Pancreas (tissue), 10 donors: ENCODE measurements around the gene SPTLC3. TPM values are rescaled to one million over a fixed set of nuclear protein-coding genes. Genes with fewer than 3 reads are reported as not detected.

Experiments
- ATAC-seq, 4 donors: fragments of 200-7000 bp; cut with Tn5 transposase; one replicate each; pipeline versions ENCODE4 v1.8.0 to v1.9.1; 2020; ENCODE audit warnings: mild to moderate bottlenecking in 4 of 4, moderate library complexity in 4 of 4
- DNase-seq, 6 donors: peaks; one replicate each; pipeline ENCODE4 v3.0.0-alpha.2; 2020
- FAIRE-seq: peaks from 2 replicates; lab custom pipeline; 2012; peaks lifted over from hg19 to GRCh38; lab: Jason Lieb, UNC
- H3K27ac ChIP-seq, 4 donors: fragments of 200-600 bp; sonication (generic); 1 replicate in 3 of 4; 2 replicates in 1 of 4; pipeline versions ENCODE4 v1.5.0 to v1.8.0; 2020
- H3K27me3 ChIP-seq, 4 donors: fragments of 200-600 bp; one replicate each; pipeline ENCODE4 v1.8.0; 2021
- H3K36me3 ChIP-seq, 3 donors: fragments of 200-600 bp; sonication (generic) in 1 of 3; one replicate each; pipeline versions ENCODE4 v1.5.0 to v1.8.0; 2020 to 2021
- H3K4me1 ChIP-seq, 3 donors: fragments of 200-600 bp; one replicate each; pipeline ENCODE4 v1.8.0; 2021
- H3K4me3 ChIP-seq, 4 donors: fragments of 200-600 bp; sonication (generic) in 2 of 4; one replicate each; pipeline versions ENCODE4 v1.5.0 to v1.8.0; 2020 to 2021
- H3K9me3 ChIP-seq, 4 donors: fragments of 200-600 bp; one replicate each; pipeline ENCODE4 v1.8.0; 2021
- WGBS, 2 donors: extraction: QIAGEN DNeasy Blood & Tissue Kit; methylation state at CpG; one replicate each; pipeline ENCODE4 v1.1.7; 2013; 5-methylcytosine and 5-hydroxymethylcytosine counted together
- intact Hi-C, 3 donors: fragments of 100-400 bp; cut with DNase I; formaldehyde crosslinking; loops; one replicate each; pipeline versions ENCODE4 v1.11.1 to v1.14.2; 2022
- polyA plus RNA-seq, 2 donors: library from polyadenylated mRNA; stranded (reverse); fragments of 200-250 nt; gene quantifications; one replicate each; pipeline ENCODE4 v1.2.3, GENCODE V29; 2013
- total RNA-seq, 6 donors: library from RNA; stranded (reverse); fragmentation: NEBNext Ultra II Directional in 4 of 6; extraction: Animal tissue kit (Norgen Biotek cat#: 25700) in 4 of 6; gene quantifications; one replicate each; pipeline versions ENCODE4 v1.2.1 to v1.2.4, GENCODE V29; 2021 to 2023
- TF ChIP-seq, protein P1 (sequence below), 4 donors: fragments of 200-600 bp; sonication (generic) in 3 of 4; IDR thresholded peaks; one replicate each; pipeline versions ENCODE4 v1.5.0 to v1.8.0; 2021; ENCODE audit warnings: antibody characterized with exemption in 4 of 4
- donor health status: healthy with polysubstance abuse.
- donor health status: DM: no; HTN: no; CAD: no; lungs with moderate emphysema.
- donor health status: DM: no; HTN: no; CAD: no.
- donor health status: control.
- donor health status: control.
- donor health status: Bipolar disorder and iron deficiency.
- donor health status: DM: yes; HTN: yes; CAD: no.
- donor health status: DM: no; HTN: no; CAD: no.
- donor health status: DM: no; HTN: no; CAD: no.
- donor health status: DM: yes; HTN: yes; CAD: no.

SPTLC3 gene
- total and polyA plus RNA-seq, 8 donors: 1.5 to 9.3 (median 4.4) TPM

DNA sequence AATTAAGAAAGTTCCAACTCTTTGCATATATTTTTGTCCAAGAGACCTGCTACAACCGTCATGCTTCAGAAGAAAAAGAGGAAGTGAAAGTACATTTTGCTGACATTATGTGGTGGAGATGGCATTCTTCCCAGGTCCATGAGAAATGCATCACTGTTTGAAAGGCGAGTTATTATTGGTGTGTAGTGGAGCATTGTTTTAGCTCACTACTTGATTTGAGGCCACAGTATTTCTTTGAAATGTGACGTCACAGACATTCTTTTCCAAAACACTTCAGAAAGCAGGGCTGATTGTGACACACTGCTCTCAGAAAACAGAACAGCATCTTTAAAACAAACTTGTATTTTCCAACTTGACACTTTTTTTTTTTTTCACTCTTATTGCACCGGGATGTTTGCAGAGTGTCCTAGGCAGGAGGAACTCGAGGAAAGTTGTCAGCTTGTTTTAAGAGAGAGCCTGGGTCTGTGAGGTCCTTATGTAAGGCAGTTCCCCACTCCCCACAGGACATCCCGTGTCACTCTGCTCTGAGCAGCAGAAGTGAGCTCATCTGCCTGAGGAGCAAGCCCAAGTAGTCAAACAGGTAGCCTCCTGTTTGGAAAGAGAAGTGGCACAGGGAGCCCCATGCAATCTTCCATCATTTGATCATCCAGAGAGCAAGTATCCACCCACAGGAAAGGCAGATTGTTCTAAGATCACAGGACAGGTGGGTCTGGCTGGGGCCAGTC is 1.1 kb downstream of the SPTLC3 start:
- ATAC-seq: peak; percentile 83 to 94 (median 86)
- Histone ChIP-seq H3K36me3 (no peaks in the 10 kb centered on the region), H3K9me3 (no peaks in the 10 kb centered on the region), H3K27ac (peak overlapping the region; percentile 49 to 85 (median 68)), H3K4me1 (peaks cover 5 to 9% (median 5%) of the 10 kb centered on the region in 3 donors), H3K4me3 (peak overlapping the region; percentile 12 to 49 (median 25)), H3K27me3 (no peaks in the 10 kb centered on the region)
- 2 to 3% methylated on average over 6 of the region's 6 CpGs for WGBS, 2 donors
- peak in 3 of 6 donors; percentile 37 to 57 (median 45) for DNase-seq
- TF ChIP-seq, protein P1, sequence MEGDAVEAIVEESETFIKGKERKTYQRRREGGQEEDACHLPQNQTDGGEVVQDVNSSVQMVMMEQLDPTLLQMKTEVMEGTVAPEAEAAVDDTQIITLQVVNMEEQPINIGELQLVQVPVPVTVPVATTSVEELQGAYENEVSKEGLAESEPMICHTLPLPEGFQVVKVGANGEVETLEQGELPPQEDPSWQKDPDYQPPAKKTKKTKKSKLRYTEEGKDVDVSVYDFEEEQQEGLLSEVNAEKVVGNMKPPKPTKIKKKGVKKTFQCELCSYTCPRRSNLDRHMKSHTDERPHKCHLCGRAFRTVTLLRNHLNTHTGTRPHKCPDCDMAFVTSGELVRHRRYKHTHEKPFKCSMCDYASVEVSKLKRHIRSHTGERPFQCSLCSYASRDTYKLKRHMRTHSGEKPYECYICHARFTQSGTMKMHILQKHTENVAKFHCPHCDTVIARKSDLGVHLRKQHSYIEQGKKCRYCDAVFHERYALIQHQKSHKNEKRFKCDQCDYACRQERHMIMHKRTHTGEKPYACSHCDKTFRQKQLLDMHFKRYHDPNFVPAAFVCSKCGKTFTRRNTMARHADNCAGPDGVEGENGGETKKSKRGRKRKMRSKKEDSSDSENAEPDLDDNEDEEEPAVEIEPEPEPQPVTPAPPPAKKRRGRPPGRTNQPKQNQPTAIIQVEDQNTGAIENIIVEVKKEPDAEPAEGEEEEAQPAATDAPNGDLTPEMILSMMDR (IDR thresholded peaks at IDR 0.05): no peak
- intact Hi-C loops: no loop called here
- peak; percentile 94 for FAIRE-seq

DNA sequence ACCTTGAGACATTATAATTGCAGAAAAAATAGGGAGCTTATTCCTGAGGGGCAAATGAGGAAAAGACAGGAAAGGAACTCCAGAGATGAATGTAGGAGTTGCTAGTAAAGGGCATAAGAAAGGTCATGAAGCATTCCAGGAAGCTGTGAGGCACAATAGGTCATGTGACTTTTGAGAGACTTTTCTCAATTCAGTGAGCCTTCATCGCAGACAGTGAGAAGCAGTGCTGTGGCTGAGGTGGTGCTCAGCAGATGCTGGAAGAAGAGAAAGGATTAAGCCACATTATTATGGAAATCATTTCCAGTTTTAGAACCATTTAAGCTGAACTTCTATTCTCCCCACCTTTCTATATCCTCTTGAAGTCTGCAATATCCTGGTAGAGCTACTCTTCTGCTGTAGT is 4.1 kb downstream of the SPTLC3 start:
- TF ChIP-seq, protein P1 (IDR thresholded peaks at IDR 0.05): no peak
- ATAC-seq: no peak
- intact Hi-C loops: no loop called here

DNA sequence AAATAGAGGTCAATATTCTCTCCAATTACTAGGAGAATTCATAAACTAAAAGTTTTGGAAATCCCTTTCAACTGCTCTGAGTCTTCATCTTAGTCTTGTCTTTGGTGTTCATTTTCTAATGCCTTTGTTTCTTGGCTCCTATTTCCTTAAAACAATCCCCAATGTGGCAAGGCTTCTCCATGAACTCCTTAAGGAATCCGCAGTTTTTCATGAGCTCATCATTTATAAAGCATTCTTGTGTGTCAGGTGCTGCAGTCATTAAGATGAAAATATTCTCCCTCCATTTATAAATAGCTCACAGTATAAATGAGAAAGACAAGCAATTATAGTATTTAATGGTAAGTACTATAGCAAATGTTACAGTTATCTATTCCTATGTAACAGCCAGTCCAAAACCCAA is 4.6 kb downstream of the SPTLC3 start:
- no peak for FAIRE-seq
- intact Hi-C loops: no loop called here
- Histone ChIP-seq H3K9me3 (no peaks in the 10 kb centered on the region), H3K4me3 (no peak overlapping the region), H3K36me3 (no peaks in the 10 kb centered on the region), H3K27ac (no peak overlapping the region), H3K4me1 (peaks cover 5 to 11% (median 9%) of the 10 kb centered on the region in 3 donors), H3K27me3 (no peaks in the 10 kb centered on the region)
- TF ChIP-seq, protein P1 (IDR thresholded peaks at IDR 0.05): no peak
- WGBS, 2 donors: 92 to 98% methylated on average over 1 of the region's 1 CpG
- no peak for ATAC-seq
- no peak for DNase-seq

More for the DNA sequence above, 4.1 kb downstream of the SPTLC3 start:
- no peak for FAIRE-seq
- no peak overlapping the region for H3K27ac ChIP-seq
- peaks cover 5 to 9% (median 6%) of the 10 kb centered on the region in 3 donors for H3K4me1 ChIP-seq
- WGBS, 2 donors: 85 to 88% methylated on average over 1 of the region's 1 CpG
- no peaks in the 10 kb centered on the region for H3K9me3 ChIP-seq
- H3K36me3 ChIP-seq: no peaks in the 10 kb centered on the region
- no peak for DNase-seq
- no peaks in the 10 kb centered on the region for H3K27me3 ChIP-seq
- H3K4me3 ChIP-seq: no peak overlapping the region

DNA sequence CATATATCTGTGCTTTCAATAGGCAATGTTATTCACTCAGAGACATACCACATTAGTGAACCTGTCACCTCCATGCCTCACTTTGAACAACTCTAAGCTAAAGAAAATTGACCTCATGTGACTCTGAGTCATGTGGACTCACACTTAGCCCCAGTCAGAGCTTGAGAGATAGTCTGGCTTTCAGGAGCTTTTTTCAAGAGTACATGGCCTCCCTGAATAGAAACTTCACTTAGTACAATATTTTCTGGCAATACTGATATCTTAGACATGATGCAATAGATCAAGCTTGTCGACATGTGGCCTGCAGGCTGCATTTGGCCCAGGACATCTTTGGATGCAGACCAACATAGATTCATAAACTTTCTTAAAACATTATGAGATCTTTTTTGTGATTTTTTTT is 8.5 kb downstream of the SPTLC3 start:
- FAIRE-seq: no peak
- Histone ChIP-seq H3K36me3 (no peaks in the 10 kb centered on the region), H3K27ac (no peak overlapping the region), H3K9me3 (no peaks in the 10 kb centered on the region), H3K4me3 (no peak overlapping the region), H3K27me3 (no peaks in the 10 kb centered on the region), H3K4me1 (peaks cover 0 to 6% (median 0%) of the 10 kb centered on the region in 3 donors)
- no peak for ATAC-seq
- no peak for DNase-seq
- WGBS, 2 donors: 48 to 53% methylated on average over 1 of the region's 1 CpG
- intact Hi-C loops: no loop called here
- TF ChIP-seq, protein P1 (IDR thresholded peaks at IDR 0.05): no peak
